A549 (cell line): ENCODE measurements around the gene PPP1R12B.

ENCODE experiments used
- RAD21 ChIP-seq, 2 experiments: fragments of >200 bp in 1 of 2; sonication (Bioruptor Twin) in 1 of 2; formaldehyde crosslinking in 1 of 2; IDR thresholded peaks in 1 of 2; conservative IDR thresholded peaks in 1 of 2; 2 replicates in 1 of 2; 3 replicates in 1 of 2; pipeline ENCODE4 v1.6.1; 2012 to 2018; ENCODE audit warnings: inconsistent platforms in 1 of 2
- TF ChIP-seq, protein P1 (sequence below): fragments of >200 bp; sonication (Bioruptor Twin); formaldehyde crosslinking; IDR thresholded peaks from 3 replicates; pipeline ENCODE4 v1.6.1; 2016
- TF ChIP-seq, protein P2 (sequence below): fragments of >200 bp; sonication (Bioruptor Twin); formaldehyde crosslinking; IDR thresholded peaks from 3 replicates; pipeline ENCODE4 v1.5.1; 2016

DNA sequence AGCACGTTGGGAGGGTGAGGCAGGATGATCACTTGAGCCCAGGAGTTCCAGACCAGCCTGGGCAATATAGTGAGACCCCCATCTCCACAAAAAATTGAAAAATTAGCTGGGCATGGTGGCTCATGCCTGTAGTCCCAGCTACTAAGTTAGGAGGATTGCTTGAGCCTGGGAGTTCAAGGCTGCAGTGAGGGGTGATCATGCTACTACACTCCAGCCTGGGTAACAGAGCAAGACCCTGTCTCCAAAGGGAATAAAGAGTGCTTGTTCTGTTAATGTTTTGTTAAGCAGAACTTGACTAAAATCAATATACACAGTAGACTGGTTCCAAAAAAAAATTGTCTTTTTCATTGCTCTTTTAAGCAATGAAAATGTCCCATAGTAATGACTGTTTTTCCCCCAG is 215.3 kb downstream of the PPP1R12B start:
- no peak for TF ChIP-seq RAD21 (conservative IDR thresholded peaks at IDR 0.05 in 1 of 2, IDR thresholded peaks at IDR 0.05 in 1 of 2)
- TF ChIP-seq, protein P1, sequence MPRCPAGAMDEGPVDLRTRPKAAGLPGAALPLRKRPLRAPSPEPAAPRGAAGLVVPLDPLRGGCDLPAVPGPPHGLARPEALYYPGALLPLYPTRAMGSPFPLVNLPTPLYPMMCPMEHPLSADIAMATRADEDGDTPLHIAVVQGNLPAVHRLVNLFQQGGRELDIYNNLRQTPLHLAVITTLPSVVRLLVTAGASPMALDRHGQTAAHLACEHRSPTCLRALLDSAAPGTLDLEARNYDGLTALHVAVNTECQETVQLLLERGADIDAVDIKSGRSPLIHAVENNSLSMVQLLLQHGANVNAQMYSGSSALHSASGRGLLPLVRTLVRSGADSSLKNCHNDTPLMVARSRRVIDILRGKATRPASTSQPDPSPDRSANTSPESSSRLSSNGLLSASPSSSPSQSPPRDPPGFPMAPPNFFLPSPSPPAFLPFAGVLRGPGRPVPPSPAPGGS = no peak
- TF ChIP-seq, protein P2, sequence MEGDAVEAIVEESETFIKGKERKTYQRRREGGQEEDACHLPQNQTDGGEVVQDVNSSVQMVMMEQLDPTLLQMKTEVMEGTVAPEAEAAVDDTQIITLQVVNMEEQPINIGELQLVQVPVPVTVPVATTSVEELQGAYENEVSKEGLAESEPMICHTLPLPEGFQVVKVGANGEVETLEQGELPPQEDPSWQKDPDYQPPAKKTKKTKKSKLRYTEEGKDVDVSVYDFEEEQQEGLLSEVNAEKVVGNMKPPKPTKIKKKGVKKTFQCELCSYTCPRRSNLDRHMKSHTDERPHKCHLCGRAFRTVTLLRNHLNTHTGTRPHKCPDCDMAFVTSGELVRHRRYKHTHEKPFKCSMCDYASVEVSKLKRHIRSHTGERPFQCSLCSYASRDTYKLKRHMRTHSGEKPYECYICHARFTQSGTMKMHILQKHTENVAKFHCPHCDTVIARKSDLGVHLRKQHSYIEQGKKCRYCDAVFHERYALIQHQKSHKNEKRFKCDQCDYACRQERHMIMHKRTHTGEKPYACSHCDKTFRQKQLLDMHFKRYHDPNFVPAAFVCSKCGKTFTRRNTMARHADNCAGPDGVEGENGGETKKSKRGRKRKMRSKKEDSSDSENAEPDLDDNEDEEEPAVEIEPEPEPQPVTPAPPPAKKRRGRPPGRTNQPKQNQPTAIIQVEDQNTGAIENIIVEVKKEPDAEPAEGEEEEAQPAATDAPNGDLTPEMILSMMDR = no peak
